Neural cell (in vitro differentiated cells): ENCODE data around the gene ENOX1. TPM values are rescaled to one million over a fixed set of nuclear protein-coding genes. Genes with fewer than 3 reads are reported as not detected.

Experiments
- H2AFZ ChIP-seq: fragments of 200-600, 300-800 bp; sonication (generic), shearing (Covaris generic); 2 replicates; pipeline ENCODE4 v1.6.0; 2014; ENCODE audit warnings: low read depth, mild to moderate bottlenecking, antibody characterized with exemption, low read length, moderate library complexity
- H3F3A ChIP-seq: fragments of 200-600 bp; shearing (Covaris generic); 2 replicates; pipeline ENCODE4 v1.6.1; 2016; ENCODE audit warnings: mild to moderate bottlenecking, moderate library complexity, mixed read lengths, antibody characterized with exemption, low read length; ENCODE audit not compliant: insufficient read depth, poor library complexity, severe bottlenecking
- H3K27ac ChIP-seq: fragments of 200-600, 300-800 bp; sonication (generic), shearing (Covaris generic); 2 replicates; pipeline ENCODE4 v1.5.1; 2014; ENCODE audit warnings: mild to moderate bottlenecking, low read length, moderate library complexity
- H3K27me3 ChIP-seq: fragments of 300-800, 200-600 bp; sonication (generic), shearing (Covaris generic); 2 replicates; pipeline ENCODE4 v1.6.0; 2014; ENCODE audit warnings: mild to moderate bottlenecking, low read depth, low read length, moderate library complexity; ENCODE audit not compliant: insufficient read depth
- H3K36me3 ChIP-seq: fragments of 300-800, 200-600 bp; sonication (generic), shearing (Covaris generic); 2 replicates; pipeline ENCODE4 v1.5.1; 2014; ENCODE audit warnings: mild to moderate bottlenecking, antibody characterized with exemption, low read length, moderate library complexity; ENCODE audit not compliant: insufficient read depth
- H3K4me2 ChIP-seq: fragments of 300-800, 200-600 bp; sonication (generic), shearing (Covaris generic); 2 replicates; pipeline ENCODE4 v1.6.0; 2014; ENCODE audit warnings: mild to moderate bottlenecking, low read length
- H3K4me3 ChIP-seq: fragments of 300-800, 200-600 bp; sonication (generic), shearing (Covaris generic); 2 replicates; pipeline ENCODE4 v1.5.1; 2014; ENCODE audit warnings: mild to moderate bottlenecking, low read length, moderate library complexity
- H3K79me2 ChIP-seq: fragments of 200-600 bp; shearing (Covaris generic); replicated peaks from 2 replicates; pipeline ENCODE4 v1.6.0; 2014; ENCODE audit warnings: mild to moderate bottlenecking, low read length, moderate library complexity; ENCODE audit not compliant: insufficient read depth
- H3K9ac ChIP-seq: fragments of 300-800, 200-600 bp; sonication (generic), shearing (Covaris generic); 2 replicates; pipeline ENCODE4 v1.6.1; 2016; ENCODE audit warnings: mild to moderate bottlenecking, low read length, mixed read lengths
- H3K9me2 ChIP-seq: fragments of 200-600 bp; shearing (Covaris generic); 2 replicates; pipeline ENCODE4 v1.6.1; 2016; ENCODE audit warnings: mild to moderate bottlenecking, low read length, mixed read lengths; ENCODE audit not compliant: insufficient read depth
- H3K9me3 ChIP-seq: fragments of 200-600, 300-800 bp; sonication (generic), shearing (Covaris generic); 2 replicates; pipeline ENCODE4 v1.6.1; 2016; ENCODE audit warnings: mild to moderate bottlenecking, mixed run types, low read length, moderate library complexity, mixed read lengths
- H4K20me1 ChIP-seq: fragments of 200-600 bp; shearing (Covaris generic); 2 replicates; pipeline ENCODE4 v1.6.1; 2016; ENCODE audit warnings: mild to moderate bottlenecking, mixed run types; ENCODE audit not compliant: insufficient read depth
- EP300 ChIP-seq: fragments of 450-650 bp; conservative IDR thresholded peaks from 2 replicates; pipeline ENCODE4 v1.6.1; 2014; ENCODE audit warnings: antibody characterized with exemption, mild to moderate bottlenecking, moderate library complexity; ENCODE audit not compliant: poor library complexity, severe bottlenecking
- EZH2 ChIP-seq: fragments of 200-600, 300-800 bp; shearing (Covaris generic), sonication (generic); IDR thresholded peaks from 2 replicates; pipeline ENCODE4 v1.6.1; 2014; ENCODE audit warnings: antibody characterized with exemption, low read length, borderline replicate concordance, mild to moderate bottlenecking; ENCODE audit not compliant: insufficient read depth, poor library complexity, severe bottlenecking
- MXI1 ChIP-seq: fragments of 450-650 bp; conservative IDR thresholded peaks from 2 replicates; pipeline ENCODE4 v1.6.1; 2014; ENCODE audit warnings: antibody characterized with exemption, mild to moderate bottlenecking; ENCODE audit not compliant: poor library complexity, severe bottlenecking
- POLR2AphosphoS5 ChIP-seq: IDR thresholded peaks from 2 replicates; pipeline ENCODE4 v1.6.1; 2012
- RAD21 ChIP-seq: fragments of 450-650 bp; conservative IDR thresholded peaks from 2 replicates; pipeline ENCODE4 v1.6.1; 2014; ENCODE audit warnings: antibody characterized with exemption, mild to moderate bottlenecking, moderate library complexity
- SMC3 ChIP-seq: fragments of 450-650 bp; conservative IDR thresholded peaks from 2 replicates; pipeline ENCODE4 v1.6.1; 2014; ENCODE audit warnings: antibody characterized with exemption, mild to moderate bottlenecking, moderate library complexity; ENCODE audit not compliant: poor library complexity
- TAF1 ChIP-seq: IDR thresholded peaks from 2 replicates; pipeline ENCODE4 v1.6.1; 2012; ENCODE audit warnings: low read depth
- polyA plus RNA-seq: library from polyadenylated mRNA; depleted of rRNA; stranded (reverse); fragments of >200 nt; gene quantifications from 2 replicates; pipeline ENCODE4 v1.2.3, GENCODE V29; 2014
- TF ChIP-seq, protein P1 (sequence below): IDR thresholded peaks from 2 replicates; pipeline ENCODE4 v1.6.1; 2012; ENCODE audit warnings: borderline replicate concordance
- TF ChIP-seq, protein P2 (sequence below): fragments of 450-650 bp; IDR thresholded peaks from 2 replicates; pipeline ENCODE4 v1.5.1; 2014; ENCODE audit warnings: antibody characterized with exemption, mild to moderate bottlenecking, moderate library complexity; ENCODE audit not compliant: poor library complexity, severe bottlenecking

The ENOX1 gene
- polyA plus RNA-seq, 1 donor from 2014 or later: 42.6 TPM

DNA sequence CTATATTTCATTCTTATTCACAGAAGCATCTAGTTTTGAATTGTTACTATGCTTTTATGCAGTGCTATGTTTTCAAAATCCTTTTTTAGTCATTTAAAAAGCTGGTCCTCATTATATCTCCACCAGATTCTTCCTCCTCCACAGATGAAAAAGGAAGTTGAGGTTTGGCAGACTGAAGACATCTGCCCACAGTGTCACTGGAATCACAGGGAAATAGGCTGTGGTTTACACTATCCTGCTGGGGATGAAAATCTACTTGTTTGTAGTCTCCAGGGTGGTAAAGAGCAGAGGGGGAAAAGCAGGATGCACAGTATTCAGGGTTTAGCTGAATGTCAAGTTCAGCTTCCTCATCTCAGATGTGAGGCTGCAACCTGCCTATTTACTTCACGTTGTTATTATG lies 412.2 kb downstream of the ENOX1 start:
- Histone ChIP-seq H3K36me3 (no peaks in the 10 kb centered on the region), H2AFZ (no peak overlapping the region), H3K9me2 (no peaks in the 10 kb centered on the region), H3K79me2 (no peaks in the 10 kb centered on the region), H3K9me3 (no peaks in the 10 kb centered on the region), H3K4me3 (no peak overlapping the region), H4K20me1 (no peaks in the 10 kb centered on the region), H3K4me2 (no peak overlapping the region), H3K27ac (no peak overlapping the region), H3K9ac (no peak overlapping the region), H3F3A (no peaks in the 10 kb centered on the region), H3K27me3 (no peaks in the 10 kb centered on the region)
- TF ChIP-seq EZH2 (no peak), RAD21 (no peak)
- TF ChIP-seq, protein P1, sequence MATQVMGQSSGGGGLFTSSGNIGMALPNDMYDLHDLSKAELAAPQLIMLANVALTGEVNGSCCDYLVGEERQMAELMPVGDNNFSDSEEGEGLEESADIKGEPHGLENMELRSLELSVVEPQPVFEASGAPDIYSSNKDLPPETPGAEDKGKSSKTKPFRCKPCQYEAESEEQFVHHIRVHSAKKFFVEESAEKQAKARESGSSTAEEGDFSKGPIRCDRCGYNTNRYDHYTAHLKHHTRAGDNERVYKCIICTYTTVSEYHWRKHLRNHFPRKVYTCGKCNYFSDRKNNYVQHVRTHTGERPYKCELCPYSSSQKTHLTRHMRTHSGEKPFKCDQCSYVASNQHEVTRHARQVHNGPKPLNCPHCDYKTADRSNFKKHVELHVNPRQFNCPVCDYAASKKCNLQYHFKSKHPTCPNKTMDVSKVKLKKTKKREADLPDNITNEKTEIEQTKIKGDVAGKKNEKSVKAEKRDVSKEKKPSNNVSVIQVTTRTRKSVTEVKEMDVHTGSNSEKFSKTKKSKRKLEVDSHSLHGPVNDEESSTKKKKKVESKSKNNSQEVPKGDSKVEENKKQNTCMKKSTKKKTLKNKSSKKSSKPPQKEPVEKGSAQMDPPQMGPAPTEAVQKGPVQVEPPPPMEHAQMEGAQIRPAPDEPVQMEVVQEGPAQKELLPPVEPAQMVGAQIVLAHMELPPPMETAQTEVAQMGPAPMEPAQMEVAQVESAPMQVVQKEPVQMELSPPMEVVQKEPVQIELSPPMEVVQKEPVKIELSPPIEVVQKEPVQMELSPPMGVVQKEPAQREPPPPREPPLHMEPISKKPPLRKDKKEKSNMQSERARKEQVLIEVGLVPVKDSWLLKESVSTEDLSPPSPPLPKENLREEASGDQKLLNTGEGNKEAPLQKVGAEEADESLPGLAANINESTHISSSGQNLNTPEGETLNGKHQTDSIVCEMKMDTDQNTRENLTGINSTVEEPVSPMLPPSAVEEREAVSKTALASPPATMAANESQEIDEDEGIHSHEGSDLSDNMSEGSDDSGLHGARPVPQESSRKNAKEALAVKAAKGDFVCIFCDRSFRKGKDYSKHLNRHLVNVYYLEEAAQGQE: no peak

DNA sequence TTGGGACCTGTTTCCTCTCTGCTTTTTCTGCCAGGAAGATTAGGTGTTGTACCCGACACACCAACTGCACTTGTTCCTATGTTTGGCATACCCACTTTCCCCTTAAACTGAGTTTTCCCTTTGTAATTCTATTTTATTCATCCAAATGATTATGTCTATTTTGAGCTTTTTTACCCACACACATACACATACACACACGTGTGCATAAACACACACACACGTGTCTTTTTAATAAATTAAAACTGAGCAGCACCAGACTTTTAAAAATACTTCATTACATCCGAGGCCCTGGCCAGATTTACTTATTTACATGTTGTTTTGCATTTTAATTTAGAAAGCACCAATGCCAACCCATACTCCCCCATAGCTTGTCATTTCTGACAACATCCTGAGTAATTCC lies 413.4 kb downstream of the ENOX1 start:
- TF ChIP-seq MXI1 (no peak), EP300 (no peak), SMC3 (no peak), EZH2 (no peak), POLR2AphosphoS5 (no peak), RAD21 (no peak), TAF1 (no peak)
- TF ChIP-seq, protein P2, sequence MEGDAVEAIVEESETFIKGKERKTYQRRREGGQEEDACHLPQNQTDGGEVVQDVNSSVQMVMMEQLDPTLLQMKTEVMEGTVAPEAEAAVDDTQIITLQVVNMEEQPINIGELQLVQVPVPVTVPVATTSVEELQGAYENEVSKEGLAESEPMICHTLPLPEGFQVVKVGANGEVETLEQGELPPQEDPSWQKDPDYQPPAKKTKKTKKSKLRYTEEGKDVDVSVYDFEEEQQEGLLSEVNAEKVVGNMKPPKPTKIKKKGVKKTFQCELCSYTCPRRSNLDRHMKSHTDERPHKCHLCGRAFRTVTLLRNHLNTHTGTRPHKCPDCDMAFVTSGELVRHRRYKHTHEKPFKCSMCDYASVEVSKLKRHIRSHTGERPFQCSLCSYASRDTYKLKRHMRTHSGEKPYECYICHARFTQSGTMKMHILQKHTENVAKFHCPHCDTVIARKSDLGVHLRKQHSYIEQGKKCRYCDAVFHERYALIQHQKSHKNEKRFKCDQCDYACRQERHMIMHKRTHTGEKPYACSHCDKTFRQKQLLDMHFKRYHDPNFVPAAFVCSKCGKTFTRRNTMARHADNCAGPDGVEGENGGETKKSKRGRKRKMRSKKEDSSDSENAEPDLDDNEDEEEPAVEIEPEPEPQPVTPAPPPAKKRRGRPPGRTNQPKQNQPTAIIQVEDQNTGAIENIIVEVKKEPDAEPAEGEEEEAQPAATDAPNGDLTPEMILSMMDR: no peak
- TF ChIP-seq, protein P1: no peak
- no peak overlapping the region for H2AFZ ChIP-seq
- no peaks in the 10 kb centered on the region for H4K20me1 ChIP-seq
- no peaks in the 10 kb centered on the region for H3K79me2 ChIP-seq
- H3F3A ChIP-seq: no peaks in the 10 kb centered on the region
- no peak overlapping the region for H3K27ac ChIP-seq
- no peak overlapping the region for H3K4me3 ChIP-seq
- no peaks in the 10 kb centered on the region for H3K27me3 ChIP-seq
- H3K9ac ChIP-seq: no peak overlapping the region
- no peaks in the 10 kb centered on the region for H3K9me2 ChIP-seq
- H3K4me2 ChIP-seq: no peak overlapping the region
- H3K9me3 ChIP-seq: no peaks in the 10 kb centered on the region
- no peaks in the 10 kb centered on the region for H3K36me3 ChIP-seq
